Loucy (cell line): ENCODE results near the gene TCF7.

Source experiments
- CTCF ChIP-seq: fragments of 200-600 bp; sonication (generic); conservative IDR thresholded peaks from 2 replicates; pipeline ENCODE4 v1.5.1; 2014; ENCODE audit warnings: mild to moderate bottlenecking, antibody characterized with exemption, low read length
- EZH2phosphoT487 ChIP-seq: fragments of 200-600 bp; IDR thresholded peaks from 2 replicates; pipeline ENCODE4 v1.6.1; 2018; ENCODE audit warnings: antibody characterized with exemption, mild to moderate bottlenecking, moderate library complexity, borderline replicate concordance

DNA sequence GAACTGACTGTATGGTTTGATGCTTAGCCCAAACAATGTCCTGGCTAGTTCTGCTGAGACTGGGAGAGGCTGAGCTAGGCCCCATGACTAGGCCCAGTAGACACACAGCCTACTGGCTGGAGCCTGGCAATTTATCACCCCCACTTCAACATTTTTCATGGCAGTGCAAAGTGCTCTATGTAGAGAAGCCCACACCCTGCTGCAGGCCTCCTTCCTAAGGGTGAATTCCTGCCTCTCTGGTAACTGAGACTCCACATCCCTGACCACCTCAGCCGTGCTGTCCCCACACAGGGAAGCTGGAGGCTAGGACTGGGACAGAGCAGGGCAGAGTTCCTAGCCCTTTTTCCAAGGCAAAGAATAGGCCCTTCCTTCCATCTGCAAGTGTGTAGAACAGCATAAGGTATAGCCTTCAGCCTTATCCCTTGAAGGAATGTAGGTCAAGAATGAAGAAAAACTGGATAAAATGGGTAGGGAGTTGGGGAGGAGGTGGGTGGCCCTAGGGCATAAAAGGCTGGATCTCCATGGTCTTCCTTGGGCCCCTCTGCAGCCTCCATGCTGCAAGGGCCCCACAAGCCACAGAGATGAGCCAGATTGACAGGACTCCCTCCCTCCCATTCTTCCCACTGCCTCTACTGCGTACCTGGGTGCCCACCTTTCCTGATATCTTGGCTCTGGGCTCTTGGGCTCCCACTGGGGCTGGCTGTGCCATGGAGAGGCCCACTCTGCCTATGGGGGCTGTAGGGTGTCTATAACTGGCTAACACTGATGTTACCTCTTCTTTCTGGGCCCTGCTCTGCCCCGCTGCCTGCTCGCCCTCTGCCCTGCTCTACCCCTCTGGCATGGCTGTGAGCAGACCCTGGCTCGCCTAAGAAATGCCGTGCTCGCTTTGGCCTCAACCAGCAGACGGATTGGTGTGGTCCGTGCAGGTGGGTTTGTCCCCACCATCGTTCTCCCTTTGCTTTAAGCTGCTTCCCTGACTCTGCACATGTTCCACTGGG is 29.8 kb downstream of the TCF7 start:
- TF ChIP-seq CTCF (no peak), EZH2phosphoT487 (no peak)
